Measurements from ENCODE around the gene DDX23.

DNA sequence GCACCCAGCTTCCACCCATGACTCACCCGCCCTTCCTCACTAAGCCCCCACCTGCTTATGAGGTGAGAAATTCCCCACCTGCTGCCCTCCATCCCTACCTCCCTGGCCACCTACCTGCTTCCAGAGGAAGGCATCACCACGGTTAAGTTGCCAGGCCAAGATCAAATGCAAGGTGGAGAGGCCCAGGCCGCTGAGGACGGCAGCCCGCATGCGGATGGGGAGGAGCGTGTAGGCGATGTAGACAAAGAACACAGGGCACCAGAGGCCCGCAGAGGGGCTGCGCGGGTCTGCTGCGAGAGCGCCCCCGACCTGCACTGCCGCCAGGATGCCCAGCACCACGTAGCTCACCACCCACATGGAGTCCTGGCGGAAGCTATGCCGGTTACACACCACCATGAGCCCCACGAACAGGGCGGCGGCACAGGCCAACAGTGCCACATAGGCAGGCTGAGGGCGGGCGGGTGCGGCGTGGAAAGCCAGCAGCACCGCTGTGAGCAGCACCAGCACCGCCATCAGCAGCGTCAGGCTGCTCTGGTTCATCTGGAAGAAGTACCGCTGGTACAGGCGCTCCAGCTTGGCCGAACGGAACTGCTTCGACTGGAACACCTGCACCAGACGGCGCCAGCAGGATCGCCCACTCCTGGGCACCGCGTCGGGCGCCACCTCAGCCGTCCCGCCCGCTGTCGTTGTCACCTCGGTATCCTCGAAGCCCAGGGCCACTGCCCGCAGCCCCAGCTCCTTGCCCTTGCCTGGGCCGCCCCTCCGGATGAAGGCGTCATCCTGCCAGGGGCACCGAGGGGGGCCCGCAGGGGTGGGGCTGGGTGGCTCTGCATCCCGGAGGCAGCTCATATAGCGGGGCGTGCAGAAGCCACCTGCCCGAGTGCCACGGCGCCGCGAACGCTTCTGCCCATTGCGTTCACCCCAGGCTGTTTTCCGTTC is 69.2 kb downstream of the DDX23 start:
- TF ChIP-seq, protein P1, sequence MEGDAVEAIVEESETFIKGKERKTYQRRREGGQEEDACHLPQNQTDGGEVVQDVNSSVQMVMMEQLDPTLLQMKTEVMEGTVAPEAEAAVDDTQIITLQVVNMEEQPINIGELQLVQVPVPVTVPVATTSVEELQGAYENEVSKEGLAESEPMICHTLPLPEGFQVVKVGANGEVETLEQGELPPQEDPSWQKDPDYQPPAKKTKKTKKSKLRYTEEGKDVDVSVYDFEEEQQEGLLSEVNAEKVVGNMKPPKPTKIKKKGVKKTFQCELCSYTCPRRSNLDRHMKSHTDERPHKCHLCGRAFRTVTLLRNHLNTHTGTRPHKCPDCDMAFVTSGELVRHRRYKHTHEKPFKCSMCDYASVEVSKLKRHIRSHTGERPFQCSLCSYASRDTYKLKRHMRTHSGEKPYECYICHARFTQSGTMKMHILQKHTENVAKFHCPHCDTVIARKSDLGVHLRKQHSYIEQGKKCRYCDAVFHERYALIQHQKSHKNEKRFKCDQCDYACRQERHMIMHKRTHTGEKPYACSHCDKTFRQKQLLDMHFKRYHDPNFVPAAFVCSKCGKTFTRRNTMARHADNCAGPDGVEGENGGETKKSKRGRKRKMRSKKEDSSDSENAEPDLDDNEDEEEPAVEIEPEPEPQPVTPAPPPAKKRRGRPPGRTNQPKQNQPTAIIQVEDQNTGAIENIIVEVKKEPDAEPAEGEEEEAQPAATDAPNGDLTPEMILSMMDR (conservative IDR thresholded peaks at IDR 0.05; ENCODE audit: low read depth, low read length) = no peak
- TF ChIP-seq EZH2 (IDR thresholded peaks at IDR 0.05; ENCODE audit: borderline replicate concordance, low read depth, low read length, poor library complexity, severe bottlenecking) = no peak
